ENCODE measurements around the gene MEGF11.

Gene MEGF11

GRCh38 chr15:66080717-66081398 is 172.7 kb downstream of the MEGF11 start:
- DNase-seq = no peak

DNA sequence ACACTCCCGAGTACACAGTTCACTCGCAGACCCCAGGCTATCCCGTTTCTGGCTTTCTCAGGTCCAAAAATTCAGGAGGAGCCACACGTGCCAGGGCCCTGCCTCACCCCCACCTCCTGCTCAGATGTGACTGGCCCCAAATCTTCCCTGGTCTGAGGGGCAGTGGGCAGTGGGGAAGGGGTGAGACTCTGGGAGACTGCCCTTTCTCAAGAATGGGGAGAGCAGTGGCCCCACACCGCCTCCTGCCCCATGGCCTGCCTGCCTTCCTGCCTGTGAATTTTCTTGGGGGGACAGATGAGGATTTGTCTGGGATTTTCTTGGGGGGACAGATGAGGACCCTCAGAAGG is 174.6 kb downstream of the MEGF11 start:
- no peak for DNase-seq

GRCh38 chr15:66078196-66078928 is 175.2 kb downstream of the MEGF11 start:
- DNase-seq = no peak

DNA sequence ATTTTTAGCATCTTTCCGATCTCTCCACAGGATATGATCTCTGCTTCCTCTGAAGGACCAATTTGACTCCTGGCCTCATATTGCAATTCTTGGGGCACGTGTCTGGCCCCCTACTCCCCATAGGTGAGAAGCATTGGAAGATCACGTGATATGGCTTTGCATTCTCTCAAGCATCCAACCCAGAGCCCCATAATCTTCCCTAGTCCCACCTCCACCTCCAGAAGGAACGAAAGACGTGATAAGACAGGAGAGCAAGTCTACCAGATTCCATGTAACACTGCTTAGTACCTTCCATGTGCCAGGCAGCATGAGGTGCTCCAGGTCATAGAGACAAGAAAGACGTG is 176.3 kb downstream of the MEGF11 start:
- DNase-seq = no peak

- no peak for DNase-seq
These were observed 176.8 kb downstream of the MEGF11 start for GRCh38 chr15:66076591-66077319.

GRCh38 chr15:66075947-66076346 is 177.6 kb downstream of the MEGF11 start:
- DNase-seq = no peak

- DNase-seq = no peak
These were observed 180.8 kb downstream of the MEGF11 start for GRCh38 chr15:66072616-66073361.

DNA sequence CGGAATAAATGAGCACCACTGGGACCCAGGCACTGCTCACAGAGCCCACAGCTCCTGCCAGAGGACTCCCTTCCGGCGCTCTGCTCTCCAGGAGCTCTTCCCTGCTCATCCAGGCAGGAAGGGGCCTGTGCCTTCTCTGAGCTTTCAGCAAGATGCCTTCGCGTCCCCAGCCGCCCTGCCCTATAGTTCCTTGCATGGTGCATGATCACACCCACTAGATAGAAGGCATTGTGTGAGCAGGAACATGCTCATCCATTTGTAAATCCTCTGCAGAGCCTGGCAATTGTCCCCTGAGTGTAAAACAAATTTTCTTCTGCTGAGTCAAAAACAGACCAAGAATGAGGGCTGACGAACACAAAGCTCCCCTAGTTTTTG is 181.6 kb downstream of the MEGF11 start:
- no peak for DNase-seq

DNA sequence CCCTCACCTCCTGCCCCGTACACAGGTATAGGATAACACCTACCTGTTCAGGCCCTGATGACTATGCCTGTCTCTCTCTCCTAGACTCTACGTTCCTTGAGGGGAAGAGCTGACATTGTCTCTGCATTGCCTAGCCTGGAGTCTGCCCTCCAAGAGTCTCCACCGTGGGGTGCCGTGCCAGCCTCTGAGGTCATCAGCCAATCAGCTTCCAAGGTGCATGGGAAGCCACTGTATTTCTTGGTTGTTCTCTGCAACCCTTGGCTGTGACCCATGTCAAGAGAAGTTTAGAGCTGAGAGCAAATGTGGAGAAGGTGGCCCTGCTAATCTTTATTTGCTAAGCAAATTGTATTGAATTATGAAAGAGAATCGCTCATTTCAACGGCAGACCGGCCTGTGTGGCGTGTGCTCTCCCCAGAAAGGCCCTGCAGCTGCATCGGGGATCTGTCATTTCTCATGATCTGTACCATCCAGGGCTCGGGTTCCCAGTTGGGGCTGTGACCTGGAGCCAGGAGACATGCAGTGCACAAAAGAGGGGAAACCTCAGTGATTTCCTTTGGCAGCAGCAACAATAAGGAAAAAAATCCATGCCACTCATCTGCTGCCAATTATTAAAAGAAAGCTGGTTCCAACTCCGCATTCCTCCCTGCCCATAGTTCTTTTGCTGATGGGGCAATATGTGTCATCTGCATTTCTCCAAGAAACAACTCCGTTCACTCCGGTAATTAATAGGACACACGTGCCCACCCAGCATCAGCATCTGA is 182.2 kb downstream of the MEGF11 start:
- no peak for DNase-seq

DNA sequence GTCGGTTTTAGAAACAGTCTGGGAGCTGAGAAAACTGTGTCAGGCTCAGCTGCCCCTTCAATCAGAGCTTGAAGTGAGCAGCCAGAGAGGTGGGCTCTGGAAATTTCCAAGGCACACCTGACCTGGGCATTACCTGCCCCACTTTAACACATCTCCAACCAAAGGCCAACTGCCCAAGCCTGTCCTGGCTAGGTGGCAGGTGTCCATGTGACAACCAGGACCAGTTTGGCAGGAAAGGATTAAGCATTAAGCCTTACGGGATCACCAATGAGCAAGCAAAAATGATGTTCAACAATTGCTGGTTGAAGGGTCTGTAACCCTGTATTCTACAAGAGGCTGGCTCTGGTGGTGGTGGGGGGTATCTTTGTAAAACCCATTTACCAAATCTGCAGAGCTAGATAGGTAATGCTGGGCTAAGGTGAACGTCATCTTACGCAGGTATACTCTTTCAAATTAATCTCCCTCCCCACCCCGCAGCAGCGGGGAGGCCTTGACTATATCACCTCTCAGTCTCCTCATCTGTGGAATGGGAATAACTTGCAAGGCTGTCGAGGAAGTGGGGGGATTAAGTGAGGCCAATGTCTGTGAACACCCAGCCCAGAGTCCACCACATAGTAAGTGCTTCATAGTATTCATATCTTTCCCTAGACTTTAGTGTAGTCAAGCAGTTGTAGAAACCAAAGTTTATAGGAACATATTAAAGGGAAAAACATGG is 183.2 kb downstream of the MEGF11 start:
- DNase-seq = no peak

DNA sequence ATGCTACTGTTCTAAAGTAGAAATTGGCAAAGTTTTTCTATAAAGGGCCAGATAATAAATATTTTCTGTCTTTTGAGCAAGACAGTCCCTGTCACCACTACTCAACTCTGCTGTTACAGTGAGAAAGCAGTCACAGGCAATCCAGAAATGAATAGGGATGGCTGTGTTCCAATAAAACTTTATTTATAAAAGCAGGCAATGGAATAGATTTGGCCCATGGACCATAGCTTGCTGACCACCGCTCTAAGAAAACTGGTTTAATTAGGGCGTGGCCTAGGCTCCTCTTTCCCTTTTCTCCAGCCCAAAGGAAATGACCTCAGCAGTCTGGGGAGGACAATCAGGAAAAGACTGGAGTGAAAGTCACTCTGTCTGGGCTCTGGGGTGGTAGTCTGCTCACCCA is 183.8 kb downstream of the MEGF11 start:
- no peak for DNase-seq

DNA sequence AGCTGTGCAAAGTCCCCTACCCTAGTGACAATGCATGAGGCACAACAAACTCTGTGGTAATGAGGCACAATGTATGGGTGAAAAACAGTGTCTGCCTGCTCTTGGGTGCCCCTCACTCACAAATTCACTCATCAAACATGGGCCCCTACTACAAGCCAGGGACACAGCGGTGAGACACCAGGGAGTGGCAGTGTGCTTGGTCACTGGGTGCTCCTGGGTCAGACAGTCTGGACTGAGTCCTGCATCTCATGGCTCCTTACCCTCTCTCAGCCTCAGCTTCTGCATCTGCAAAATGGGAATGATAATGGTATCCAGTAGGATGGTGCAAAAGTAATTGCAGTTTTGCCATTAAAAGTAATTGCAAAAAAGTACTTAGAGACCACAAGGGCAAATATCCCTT is 184.7 kb downstream of the MEGF11 start:
- no peak for DNase-seq

GRCh38 chr15:66067687-66068086 is 185.9 kb downstream of the MEGF11 start:
- no peak for DNase-seq

DNA sequence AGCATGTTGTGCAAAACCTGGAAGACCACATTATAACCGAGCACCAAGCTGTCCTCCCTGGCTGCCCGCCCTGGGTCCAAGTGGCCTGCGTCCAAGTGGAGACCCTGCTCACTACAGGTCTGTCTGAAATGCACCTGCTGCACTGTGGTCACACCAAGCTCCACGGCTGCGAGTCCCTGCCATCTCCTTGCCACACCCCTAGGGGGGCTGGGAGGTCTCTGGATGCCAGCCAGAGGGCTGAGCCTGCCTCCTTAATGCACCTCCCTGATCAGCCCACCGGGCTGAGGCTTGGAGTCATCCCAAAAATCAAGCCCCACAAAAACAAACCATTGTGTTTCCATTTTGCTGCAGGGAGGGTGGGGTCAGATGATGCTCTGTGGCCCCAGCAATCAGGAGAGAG is 187.1 kb downstream of the MEGF11 start:
- no peak for DNase-seq

DNA sequence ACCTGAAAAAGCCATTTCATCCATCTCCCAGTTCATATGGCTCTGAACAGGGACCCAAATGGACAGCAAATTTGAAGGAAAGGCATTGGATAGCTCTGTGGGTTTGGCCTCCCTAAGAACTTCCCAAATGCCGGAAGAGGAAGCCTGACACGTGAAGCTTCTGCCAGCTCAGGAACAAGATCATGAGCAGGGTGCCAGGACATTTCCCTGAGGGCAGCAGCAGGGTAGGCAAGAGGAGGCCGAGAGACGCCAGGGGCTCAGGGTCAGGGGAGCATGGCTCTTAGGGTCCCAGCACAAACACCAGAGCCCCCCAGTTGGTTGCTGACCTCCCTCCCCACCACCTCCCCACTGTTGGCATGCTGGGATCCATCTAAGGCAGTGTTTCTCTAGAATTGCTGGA is 187.5 kb downstream of the MEGF11 start:
- DNase-seq = no peak

GRCh38 chr15:66065325-66065724 is 188.2 kb downstream of the MEGF11 start:
- DNase-seq = no peak

GRCh38 chr15:66063147-66063546 is 190.4 kb downstream of the MEGF11 start:
- no peak for DNase-seq

DNA sequence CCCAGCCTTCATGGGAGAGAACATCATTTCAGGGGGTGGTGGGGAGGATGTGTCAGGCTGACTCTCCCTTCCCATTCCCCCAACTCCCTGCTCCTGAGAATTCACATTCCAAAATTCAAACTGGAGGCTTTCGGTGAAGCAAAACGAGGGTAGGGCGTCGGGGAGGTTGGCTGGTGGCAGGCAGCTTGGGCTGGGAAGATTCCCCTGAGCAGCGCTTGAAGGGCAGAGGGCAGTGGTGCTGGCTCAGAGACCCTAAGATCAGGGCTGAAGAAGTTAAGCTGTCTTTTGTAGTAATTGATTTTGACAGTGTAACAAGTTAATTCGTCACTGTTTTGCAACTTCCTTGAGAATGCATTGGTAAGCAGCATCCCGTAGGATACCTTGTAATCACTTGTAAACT is 196.5 kb downstream of the MEGF11 start:
- DNase-seq = no peak

DNA sequence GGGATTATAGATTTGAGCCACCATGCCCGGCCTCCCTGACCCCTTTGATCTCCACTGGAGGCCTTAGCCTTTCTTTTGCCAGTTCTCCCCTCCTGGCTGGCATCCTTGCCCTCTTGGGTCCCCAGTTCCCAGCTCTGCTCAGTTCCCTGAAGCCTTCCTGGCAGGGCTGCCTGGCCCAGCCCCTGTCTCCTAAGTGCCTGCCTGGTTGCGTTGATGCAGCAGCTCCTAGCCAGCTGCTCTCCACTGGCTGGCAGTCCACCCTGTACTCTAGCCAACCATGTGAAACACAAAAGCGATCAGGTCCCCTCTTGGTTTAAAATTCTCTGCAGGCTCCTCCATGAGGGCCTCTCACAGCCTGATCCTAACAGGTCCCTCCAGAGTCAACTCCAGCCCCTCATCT is 199.6 kb downstream of the MEGF11 start:
- DNase-seq = no peak

DNA sequence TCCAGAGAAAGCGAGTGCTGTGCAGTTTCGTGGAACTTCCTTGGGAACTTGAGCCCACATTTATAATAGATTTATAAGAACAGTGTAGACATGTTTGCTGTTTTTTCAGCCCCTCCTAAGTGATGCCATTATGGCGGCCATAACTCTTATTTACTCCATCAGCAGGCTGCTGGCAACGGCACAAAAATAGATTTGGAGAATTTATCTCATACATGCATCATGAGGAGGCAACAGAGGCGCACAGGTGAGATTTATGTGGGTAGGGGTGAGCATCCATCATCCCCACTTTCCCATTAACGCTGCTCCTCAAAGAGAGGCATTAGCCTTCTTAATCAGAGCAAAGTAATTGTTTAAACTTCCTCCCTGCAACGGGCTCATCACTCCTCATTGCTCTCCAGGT is 201.7 kb downstream of the MEGF11 start:
- DNase-seq = no peak

DNA sequence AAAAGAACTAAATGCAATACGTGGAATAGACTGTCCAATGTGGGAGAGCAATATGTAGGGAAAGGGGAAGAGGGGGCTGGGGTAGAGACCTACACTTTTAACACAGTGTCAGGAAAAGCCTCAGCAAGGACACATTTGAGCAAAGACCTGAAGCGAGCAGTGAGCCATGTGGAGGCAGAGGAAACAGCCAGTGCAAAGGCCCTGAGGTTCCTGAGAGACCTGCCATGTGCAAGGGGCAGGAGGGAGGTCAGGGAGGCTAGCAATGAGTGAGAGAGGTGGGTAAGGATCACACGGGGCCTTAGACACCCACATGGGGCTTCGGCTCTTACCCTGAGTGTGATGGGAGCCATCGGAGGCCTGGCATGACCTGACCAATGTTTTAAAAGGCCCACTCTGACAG is 203.3 kb downstream of the MEGF11 start:
- no peak for DNase-seq

DNA sequence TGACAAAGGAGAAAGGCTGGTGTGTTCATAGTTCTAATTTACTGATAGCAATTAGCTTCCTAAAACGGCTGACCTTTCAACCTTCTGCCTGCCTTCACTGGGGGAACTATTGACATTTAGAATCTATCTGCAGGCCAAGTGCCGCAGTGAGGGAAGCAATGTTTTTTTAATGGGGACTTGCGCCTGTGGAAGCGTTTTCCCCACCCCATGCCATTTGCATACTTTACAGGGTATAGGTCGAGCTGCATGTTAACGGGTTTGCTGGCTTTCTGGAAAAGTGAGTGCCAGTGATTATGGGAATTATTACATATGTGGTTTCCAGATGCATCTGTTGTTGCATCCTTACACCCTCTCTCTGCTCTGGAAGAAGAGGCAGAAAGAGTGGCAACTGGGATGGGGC is 204.2 kb downstream of the MEGF11 start:
- no peak for DNase-seq
